GM10266 (cell line): Measurements from ENCODE around the gene PNLIPRP3.

ENCODE experiments used
- DNase-seq: peaks from one replicate; pipeline ENCODE4 v3.0.0; 2012; ENCODE audit errors: extremely low spot score
- CTCF ChIP-seq: IDR thresholded peaks from 2 replicates; pipeline ENCODE4 v1.5.1; 2012; ENCODE audit warnings: mild to moderate bottlenecking, low read depth; ENCODE audit not compliant: control insufficient read depth, insufficient read depth; ENCODE audit errors: missing control alignments

Gene PNLIPRP3

GRCh38 chr10:116429288-116429977 lies 1.8 kb downstream of the PNLIPRP3 start:
- TF ChIP-seq CTCF: no peak
- DNase-seq: no peak

- no peak for TF ChIP-seq CTCF
- no peak for DNase-seq
Measured at GRCh38 chr10:116430288-116430687, 2.6 kb downstream of the PNLIPRP3 start.

GRCh38 chr10:116431598-116431997 lies 4.0 kb downstream of the PNLIPRP3 start:
- no peak for TF ChIP-seq CTCF

GRCh38 chr10:116437076-116437692 lies 9.5 kb downstream of the PNLIPRP3 start:
- no peak for DNase-seq
- TF ChIP-seq CTCF: no peak

More at GRCh38 chr10:116431598-116431997, 4.0 kb downstream of the PNLIPRP3 start:
- DNase-seq: no peak

GRCh38 chr10:116440330-116441030 lies 12.8 kb downstream of the PNLIPRP3 start:
- TF ChIP-seq CTCF: no peak
- no peak for DNase-seq

- peak; percentile 19 for DNase-seq
- peak; percentile 65 for TF ChIP-seq CTCF
Measured at GRCh38 chr10:116444527-116445142, 17.0 kb downstream of the PNLIPRP3 start.
